Measurements from ENCODE around the gene CLIC4.
A peak's percentile ranks its signal among the peaks of the same experiment; 100 is the strongest.

CLIC4 gene

DNA sequence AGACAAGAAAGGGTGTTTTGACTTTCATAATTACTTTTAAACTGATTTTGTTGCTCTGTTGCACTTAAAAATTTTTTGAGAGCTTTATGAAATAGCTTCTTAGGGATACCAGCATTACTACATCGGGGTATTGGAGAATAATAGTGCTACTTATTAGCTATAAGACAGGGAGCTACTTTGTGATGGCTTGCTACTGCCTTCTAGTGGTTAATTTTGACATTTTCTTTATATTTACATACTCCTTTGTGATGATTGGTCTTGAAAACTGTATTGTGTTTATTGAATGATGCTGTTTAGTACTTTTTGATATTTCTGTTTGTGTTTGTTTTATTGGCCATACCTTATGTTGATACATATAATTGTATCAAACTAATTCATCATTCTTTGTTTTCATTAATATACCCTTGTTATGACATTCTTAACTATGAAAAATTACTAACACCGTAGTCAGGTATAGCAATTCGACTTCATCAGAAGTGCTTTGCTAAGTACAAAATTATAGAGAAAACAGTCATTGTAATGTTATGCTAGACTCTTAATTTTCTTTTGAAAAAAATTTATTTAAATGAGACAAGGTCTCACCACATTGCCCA is 85.5 kb downstream of the CLIC4 start:
- ATAC-seq (replicated peaks): peak; percentile 63
- Mint-ChIP-seq H3K36me3 (ENCODE audit: insufficient read depth) (no peaks in the 10 kb centered on the region), H3K9me3 (no peaks in the 10 kb centered on the region), H3K27me3 (peaks cover 0 to 16% of the 10 kb centered on the region in 2 donors), H3K27ac (no peak overlapping the region), H3K4me1 (ENCODE audit: low read depth in 2 of 2) (no peaks in the 10 kb centered on the region), H3K4me3 (no peak overlapping the region)
- DNase-seq: no peak

DNA sequence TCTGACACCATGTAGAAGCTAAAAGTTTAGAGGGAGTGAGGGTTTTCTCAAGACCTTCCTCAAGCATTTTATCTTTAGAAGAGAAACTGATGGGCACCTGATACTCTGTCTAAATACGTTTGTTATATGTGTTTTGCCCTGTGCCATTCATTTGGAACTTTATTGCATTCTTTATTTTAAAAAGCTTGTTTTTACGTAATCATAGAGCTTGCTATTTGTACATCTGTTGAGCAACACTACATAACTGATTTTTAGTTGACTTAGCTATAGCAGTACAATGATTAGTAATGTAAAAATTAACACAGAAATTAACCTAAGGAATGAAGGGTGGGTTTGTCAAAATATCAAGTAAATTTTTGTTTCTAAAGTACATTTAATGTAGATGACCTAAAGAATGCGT is 96.3 kb downstream of the CLIC4 start:
- ATAC-seq (replicated peaks) (no peak), DNase-seq (no peak)

DNA sequence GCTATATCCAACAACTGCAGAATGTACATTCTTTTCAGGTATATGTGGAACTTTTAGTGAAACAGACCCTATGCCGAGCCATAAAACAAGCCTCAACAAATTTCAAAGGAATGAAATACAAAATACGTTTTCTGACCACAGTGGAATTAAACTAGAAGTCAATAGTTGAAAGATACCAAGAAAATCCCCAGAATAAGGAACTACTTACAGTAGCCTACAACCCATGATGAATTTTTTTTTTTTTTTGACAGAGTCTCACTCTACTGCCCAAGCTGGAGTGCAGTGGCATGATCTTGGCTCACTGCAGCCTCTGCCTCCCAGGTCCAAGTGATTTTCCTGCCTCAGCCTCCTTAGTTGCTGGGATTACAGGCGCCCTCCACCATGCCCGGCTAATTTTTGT is 101.4 kb downstream of the CLIC4 start:
- Mint-ChIP-seq H3K36me3 (ENCODE audit: insufficient read depth) (peaks cover 10% of the 10 kb centered on the region), H3K27ac (no peak overlapping the region), H3K9me3 (no peaks in the 10 kb centered on the region), H3K4me1 (ENCODE audit: low read depth in 2 of 2) (peaks cover 9 to 23% of the 10 kb centered on the region in 2 donors), H3K4me3 (no peak overlapping the region), H3K27me3 (peaks cover 0 to 7% of the 10 kb centered on the region in 2 donors)
- no peak for ATAC-seq (replicated peaks)
- no peak for DNase-seq

More for the DNA sequence above, 96.3 kb downstream of the CLIC4 start:
- Mint-ChIP-seq H3K4me1 (ENCODE audit: low read depth in 2 of 2) (no peaks in the 10 kb centered on the region), H3K27ac (no peak overlapping the region), H3K9me3 (no peaks in the 10 kb centered on the region), H3K36me3 (ENCODE audit: insufficient read depth) (peaks cover 3% of the 10 kb centered on the region), H3K4me3 (no peak overlapping the region), H3K27me3 (peaks cover 0 to 13% of the 10 kb centered on the region in 2 donors)

DNA sequence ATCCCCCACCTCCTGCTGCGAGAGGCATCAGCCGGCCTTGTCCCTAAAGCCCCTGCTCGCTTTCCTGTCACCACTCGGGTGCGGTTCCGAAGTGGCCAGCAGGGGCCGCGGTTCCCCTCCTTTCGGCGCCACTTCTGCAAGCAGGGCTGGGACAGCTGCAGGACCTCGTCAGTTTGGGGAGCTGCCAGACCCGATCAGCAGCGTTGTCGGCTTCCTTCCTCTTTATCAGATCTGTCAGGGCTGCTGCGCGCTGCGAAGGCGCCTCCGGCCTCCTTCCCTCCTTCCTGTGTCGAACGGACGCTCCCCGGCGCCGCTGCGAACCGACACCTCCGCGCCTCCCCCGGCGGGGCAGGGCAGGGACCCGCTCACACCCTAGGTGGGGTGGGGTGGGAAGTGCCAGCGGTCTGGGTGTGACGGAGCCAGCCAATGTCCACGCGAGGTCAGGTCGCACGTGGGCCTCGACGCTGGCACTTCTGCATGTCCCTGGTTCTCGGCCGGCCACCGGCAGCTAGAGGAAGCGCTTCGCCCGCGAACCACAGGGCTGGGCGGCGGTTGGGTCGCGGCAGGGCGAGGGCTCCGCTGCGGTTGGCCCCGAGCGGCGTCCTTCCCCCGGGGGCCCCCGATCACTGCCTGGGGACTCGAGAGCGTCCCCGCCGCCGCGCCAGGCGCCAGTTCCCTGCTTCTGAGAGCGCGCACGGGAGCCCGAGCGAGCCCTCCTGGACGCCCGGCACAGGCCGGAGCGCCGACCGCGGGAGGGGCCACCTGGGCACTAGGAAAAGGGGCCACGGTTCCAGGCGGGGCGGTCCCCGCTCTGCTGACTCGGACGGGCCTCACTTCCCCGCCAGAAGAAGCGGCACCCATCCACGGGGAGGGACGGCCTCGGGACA is 103.0 kb downstream of the CLIC4 start:
- Mint-ChIP-seq H3K4me1 (ENCODE audit: low read depth in 2 of 2) (peaks cover 14 to 28% of the 10 kb centered on the region in 2 donors), H3K27ac (peak overlapping the region; percentile 90 to 95), H3K4me3 (peak overlapping the region; percentile 75 to 81), H3K36me3 (ENCODE audit: insufficient read depth) (peaks cover 10% of the 10 kb centered on the region), H3K27me3 (no peaks in the 10 kb centered on the region), H3K9me3 (no peaks in the 10 kb centered on the region)
- DNase-seq (peak; percentile 87 to 90 (median 88)), ATAC-seq (replicated peaks) (peak; percentile 91)

DNA sequence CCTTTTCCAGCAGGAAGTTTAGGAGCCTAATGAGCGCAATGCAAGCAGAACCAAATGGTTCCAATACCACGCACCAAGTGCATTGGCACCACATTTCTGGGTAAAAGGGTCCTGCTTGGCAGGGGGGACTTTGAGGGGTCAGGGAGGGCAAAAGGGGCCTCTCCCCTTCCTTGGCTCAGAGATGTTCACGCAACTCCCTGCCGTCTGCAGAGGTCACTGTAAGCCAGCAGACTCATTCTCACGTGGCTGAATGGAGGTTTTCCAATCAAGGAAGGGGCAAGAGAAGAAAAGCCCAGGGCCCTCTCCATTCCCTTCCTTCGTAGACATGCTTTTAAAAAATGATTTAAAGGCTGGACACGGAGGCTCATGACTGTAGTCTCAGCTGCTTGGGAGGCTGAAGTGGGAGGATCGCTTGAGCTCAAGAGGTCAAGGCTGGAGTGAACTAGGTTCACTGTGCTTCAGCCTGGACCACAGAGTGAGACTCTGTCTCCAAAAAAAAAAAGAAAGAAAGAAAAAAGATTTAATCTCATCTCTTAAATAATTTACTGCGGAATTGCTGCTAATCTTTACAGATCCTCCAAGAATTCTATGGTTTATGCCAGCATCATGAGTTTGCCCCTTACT is 104.5 kb downstream of the CLIC4 start:
- no peaks in the 10 kb centered on the region for H3K9me3 Mint-ChIP-seq
- peaks cover 14 to 30% of the 10 kb centered on the region in 2 donors for H3K4me1 Mint-ChIP-seq (ENCODE audit: low read depth in 2 of 2)
- DNase-seq (no peak), ATAC-seq (replicated peaks) (no peak)
- peak overlapping the region; percentile 75 to 81 for H3K4me3 Mint-ChIP-seq
- no peaks in the 10 kb centered on the region for H3K27me3 Mint-ChIP-seq
- peak overlapping the region; percentile 90 to 95 for H3K27ac Mint-ChIP-seq
- peaks cover 10% of the 10 kb centered on the region for H3K36me3 Mint-ChIP-seq (ENCODE audit: insufficient read depth)

DNA sequence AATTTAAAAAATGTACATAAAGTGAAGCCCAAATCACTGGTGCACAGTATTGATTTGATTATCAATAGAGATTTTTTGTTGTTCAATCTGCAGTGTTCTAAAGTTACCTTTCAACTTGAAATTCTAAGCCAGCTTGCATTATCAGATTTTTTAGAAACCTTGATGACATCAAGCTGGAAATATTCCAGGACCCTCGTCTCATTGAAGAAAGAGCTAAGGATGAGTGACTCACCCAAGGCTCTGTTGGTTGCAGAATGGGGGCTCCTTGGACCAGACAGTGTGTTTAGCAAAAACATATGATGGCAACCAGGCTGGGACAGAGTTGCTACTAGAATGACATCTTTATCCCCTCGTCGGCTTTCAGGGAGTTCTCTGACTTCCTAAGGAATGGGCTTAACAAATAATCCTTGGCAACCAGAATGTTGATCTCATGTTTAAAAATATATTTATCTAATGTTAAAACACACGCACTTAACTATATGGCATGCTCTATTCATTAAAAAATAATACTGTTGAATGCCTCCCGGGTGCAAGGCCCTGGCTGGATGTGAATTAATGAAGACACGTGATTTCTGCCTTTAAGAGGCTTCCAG is 105.2 kb downstream of the CLIC4 start:
- no peaks in the 10 kb centered on the region for H3K9me3 Mint-ChIP-seq
- DNase-seq (no peak), ATAC-seq (replicated peaks) (no peak)
- peaks cover 17 to 34% of the 10 kb centered on the region in 2 donors for H3K4me1 Mint-ChIP-seq (ENCODE audit: low read depth in 2 of 2)
- H3K27me3 Mint-ChIP-seq: no peaks in the 10 kb centered on the region
- H3K4me3 Mint-ChIP-seq: no peak overlapping the region
- H3K27ac Mint-ChIP-seq: no peak overlapping the region
- peaks cover 10% of the 10 kb centered on the region for H3K36me3 Mint-ChIP-seq (ENCODE audit: insufficient read depth)

DNA sequence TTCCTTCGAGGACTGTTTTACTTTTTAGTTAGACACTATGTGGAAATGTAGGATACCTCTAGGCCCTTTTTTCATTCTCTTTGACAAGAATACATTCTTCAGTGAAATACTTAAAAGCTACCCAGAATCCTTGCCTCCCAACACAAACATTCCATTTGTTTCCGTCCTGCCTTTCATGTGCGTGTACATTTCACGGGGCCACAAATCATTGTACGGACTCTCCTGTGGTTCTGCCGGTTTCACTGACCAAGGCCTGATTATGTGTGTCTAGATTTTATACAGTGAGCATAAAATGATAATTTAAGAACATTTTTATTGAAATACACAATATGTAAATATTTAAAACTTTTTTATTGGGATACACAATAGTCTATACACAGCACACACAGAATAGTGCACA is 108.4 kb downstream of the CLIC4 start:
- peaks cover 14% of the 10 kb centered on the region for H3K36me3 Mint-ChIP-seq (ENCODE audit: insufficient read depth)
- no peak overlapping the region for H3K27ac Mint-ChIP-seq
- H3K27me3 Mint-ChIP-seq: no peaks in the 10 kb centered on the region
- H3K9me3 Mint-ChIP-seq: no peaks in the 10 kb centered on the region
- DNase-seq (no peak), ATAC-seq (replicated peaks) (no peak)
- peaks cover 39 to 55% of the 10 kb centered on the region in 2 donors for H3K4me1 Mint-ChIP-seq (ENCODE audit: low read depth in 2 of 2)
- H3K4me3 Mint-ChIP-seq: no peak overlapping the region

DNA sequence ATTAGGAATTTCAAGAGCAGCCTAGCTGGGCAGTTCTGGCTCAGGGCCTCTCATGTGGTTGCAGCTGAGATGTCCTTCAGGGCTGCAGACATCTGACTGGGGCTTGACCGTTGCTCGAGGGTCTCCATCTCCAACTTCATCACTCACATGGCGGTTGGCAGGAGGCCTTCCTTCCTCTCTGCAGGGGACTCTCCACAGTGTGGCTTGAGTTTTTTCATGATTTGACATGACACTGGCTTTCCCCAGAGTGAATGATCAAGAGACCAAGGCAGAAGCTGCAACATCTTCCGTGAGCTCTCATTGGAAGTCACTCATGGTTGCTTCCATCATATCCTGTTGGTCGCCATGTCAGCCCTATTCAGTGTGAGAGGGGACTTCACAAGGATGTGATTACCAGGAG is 110.2 kb downstream of the CLIC4 start:
- Mint-ChIP-seq H3K27ac (peak overlapping the region in 1 of 2 donors; percentile 12), H3K4me3 (no peak overlapping the region), H3K9me3 (no peaks in the 10 kb centered on the region), H3K27me3 (no peaks in the 10 kb centered on the region), H3K36me3 (ENCODE audit: insufficient read depth) (peaks cover 10% of the 10 kb centered on the region), H3K4me1 (ENCODE audit: low read depth in 2 of 2) (peaks cover 39% of the 10 kb centered on the region in 2 donors)
- ATAC-seq (replicated peaks): peak; percentile 23
- DNase-seq: no peak

DNA sequence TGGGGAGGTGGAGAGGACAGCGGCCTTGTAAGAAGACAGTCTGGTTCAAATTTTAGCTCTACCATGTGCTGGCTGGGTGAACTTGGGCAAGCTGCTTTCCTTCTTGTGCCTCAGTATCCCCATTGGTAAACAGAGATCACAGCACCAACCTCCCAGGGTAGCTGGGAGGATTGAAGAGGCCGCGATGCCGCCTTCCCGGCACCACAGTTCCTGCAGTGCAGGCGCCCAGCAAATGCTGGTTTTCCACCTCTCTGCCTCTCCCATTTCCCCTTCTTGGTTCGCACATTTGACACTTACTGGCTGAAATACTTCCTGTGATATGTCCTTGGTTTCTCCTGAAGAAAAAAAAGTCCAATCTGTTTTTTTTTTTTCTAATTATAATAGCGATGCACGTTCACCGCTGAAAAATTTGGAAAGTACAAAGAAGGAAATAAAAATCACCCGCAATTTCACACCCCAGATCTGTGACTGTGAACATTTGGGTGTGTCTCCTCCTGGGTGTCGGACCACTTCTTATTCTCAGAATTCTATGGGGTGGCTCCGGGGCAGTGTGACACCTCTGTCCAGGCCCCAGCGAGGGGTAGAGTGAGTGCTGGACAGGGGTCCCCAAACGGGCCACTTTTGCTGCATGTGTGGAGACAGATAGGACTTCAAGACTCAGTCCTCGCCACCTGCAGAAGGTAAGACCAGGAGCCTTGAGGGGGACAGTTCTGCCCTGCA is 111.7 kb downstream of the CLIC4 start:
- Mint-ChIP-seq H3K9me3 (no peaks in the 10 kb centered on the region), H3K27ac (peak overlapping the region; percentile 87 to 88), H3K4me1 (ENCODE audit: low read depth in 2 of 2) (peaks cover 39% of the 10 kb centered on the region in 2 donors), H3K36me3 (ENCODE audit: insufficient read depth) (peaks cover 10% of the 10 kb centered on the region), H3K4me3 (peak overlapping the region; percentile 79 to 84), H3K27me3 (no peaks in the 10 kb centered on the region)
- ATAC-seq (replicated peaks) (peak; percentile 84), DNase-seq (peak; percentile 23 to 29 (median 28))

DNA sequence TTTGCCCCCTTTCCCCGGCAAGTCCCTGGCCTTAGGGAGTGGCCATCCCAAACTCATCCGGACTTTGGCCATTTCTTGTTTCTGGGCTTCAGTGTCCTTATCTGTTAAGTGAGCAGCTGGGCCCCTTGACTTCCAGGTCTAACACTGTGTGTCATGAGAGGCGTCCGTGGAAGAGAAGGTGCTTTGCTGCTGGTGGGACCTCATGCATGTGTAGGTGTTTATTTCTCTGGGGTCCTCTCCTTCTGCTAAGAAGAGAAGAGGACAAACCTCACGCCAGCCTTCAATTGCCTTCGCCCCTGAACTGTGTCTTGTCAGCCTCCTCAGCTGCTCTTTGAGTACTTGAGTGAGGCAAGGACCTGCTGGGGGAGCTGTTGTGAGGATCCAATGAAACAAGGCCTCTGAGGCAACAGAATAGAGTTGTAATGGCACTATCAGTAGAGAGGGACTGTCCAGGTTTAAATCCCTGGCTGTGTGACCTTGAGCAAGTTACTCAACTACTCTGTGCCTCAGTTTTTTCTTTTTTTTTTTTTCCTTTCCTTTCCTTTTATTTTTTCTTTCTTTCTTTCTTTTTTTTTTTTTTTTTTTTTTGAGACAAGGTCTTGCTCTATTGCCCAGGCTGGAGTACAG is 112.4 kb downstream of the CLIC4 start:
- ATAC-seq (replicated peaks): peak; percentile 48
- Mint-ChIP-seq H3K4me1 (ENCODE audit: low read depth in 2 of 2) (peaks cover 36 to 37% of the 10 kb centered on the region in 2 donors), H3K27ac (peak overlapping the region; percentile 87 to 88), H3K9me3 (no peaks in the 10 kb centered on the region), H3K36me3 (ENCODE audit: insufficient read depth) (peaks cover 10% of the 10 kb centered on the region), H3K27me3 (no peaks in the 10 kb centered on the region), H3K4me3 (peak overlapping the region; percentile 79 to 84)
- DNase-seq: peak in 1 of 3 experiments; percentile 26

DNA sequence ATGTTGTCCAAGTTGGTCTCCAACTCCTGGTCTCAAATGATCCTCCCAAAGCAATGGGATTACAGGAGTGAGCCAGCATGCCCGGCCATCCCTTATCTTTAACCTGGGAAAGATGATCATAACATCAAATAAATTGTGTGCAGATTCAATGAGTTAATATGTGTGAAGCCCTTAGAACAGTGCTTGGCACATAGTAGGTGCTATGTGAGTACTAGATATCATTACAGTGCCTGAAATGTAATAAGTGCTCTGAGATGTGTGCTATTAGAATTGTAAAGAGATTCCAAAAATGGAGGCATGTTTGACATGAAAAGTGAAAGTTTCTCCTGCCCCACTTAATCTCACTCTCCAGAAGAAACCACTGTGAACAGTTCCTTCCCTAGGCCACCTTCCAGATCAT is 113.0 kb downstream of the CLIC4 start:
- DNase-seq: no peak
- peak overlapping the region in 1 of 2 donors; percentile 41 for H3K27ac Mint-ChIP-seq
- peak overlapping the region; percentile 79 to 84 for H3K4me3 Mint-ChIP-seq
- H3K27me3 Mint-ChIP-seq: no peaks in the 10 kb centered on the region
- H3K4me1 Mint-ChIP-seq (ENCODE audit: low read depth in 2 of 2): peaks cover 39 to 43% of the 10 kb centered on the region in 2 donors
- ATAC-seq (replicated peaks): no peak
- H3K9me3 Mint-ChIP-seq: no peaks in the 10 kb centered on the region
- peaks cover 10% of the 10 kb centered on the region for H3K36me3 Mint-ChIP-seq (ENCODE audit: insufficient read depth)

Measured in effector memory CD8-positive, alpha-beta T cell (primary cell).